HG02610 (cell line): ENCODE measurements around the gene ODAD3.
"Not testable (repeated sequence)": the region's sequence is repeated elsewhere in the genome, so short reads cannot be mapped to it uniquely, and the experiment has no call there.

Experiments used
- ATAC-seq: cut with Tn5 transposase; IDR thresholded peaks from one replicate; pipeline ENCODE4 v1.9.1; 2021; ENCODE audit warnings: mild to moderate bottlenecking, moderate library complexity; ENCODE audit not compliant: unreplicated experiment

The ODAD3 gene

DNA sequence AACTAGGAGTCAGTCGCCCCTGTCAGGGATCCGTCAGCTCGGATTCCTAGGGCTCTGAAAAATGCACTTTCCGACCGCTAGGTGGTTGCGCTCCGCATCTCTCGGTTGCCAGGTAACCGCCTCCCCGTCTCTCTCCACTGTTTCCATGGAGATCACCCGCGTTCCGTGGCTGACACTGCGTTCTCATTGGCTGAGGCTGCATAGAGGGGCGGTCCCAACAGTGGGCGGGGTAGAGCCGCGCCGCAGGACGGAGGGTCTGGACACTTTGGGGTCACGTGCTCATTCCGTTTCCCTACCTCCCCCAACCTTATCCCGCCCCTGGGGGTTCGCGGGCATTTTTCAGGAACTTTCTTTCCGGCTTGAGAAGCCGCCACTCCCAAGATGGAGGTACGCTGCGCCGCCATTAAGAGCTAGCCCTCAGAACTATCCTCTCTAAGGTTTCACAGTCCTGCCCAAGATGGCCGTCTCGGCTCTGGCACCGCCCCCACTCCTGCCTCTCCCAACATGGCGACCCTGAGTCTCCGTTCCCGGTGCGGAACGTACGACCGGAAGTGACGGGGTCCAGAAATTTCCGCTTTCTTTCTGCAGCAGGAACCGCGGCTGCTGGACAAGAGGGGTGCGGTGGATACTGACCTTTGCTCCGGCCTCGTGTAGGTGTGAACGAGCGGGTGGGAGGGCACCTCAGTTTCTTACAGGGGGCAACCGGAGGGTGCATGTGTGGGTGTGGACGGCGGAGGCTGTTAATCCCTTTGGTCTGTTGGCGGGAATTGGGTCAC, at the start of gene ODAD3, which contains the start of gene PRKCSH:
Gene ODAD3 (minus strand): TSS at position 65 of the 776 bp plus-strand sequence. CDS start 105 bp downstream, outside the sequence.
Gene PRKCSH (plus strand): TSS at position 579 of the 776 bp plus-strand sequence. CDS start 483 bp downstream, outside the sequence.
- ATAC-seq, result peak; percentile 91

DNA sequence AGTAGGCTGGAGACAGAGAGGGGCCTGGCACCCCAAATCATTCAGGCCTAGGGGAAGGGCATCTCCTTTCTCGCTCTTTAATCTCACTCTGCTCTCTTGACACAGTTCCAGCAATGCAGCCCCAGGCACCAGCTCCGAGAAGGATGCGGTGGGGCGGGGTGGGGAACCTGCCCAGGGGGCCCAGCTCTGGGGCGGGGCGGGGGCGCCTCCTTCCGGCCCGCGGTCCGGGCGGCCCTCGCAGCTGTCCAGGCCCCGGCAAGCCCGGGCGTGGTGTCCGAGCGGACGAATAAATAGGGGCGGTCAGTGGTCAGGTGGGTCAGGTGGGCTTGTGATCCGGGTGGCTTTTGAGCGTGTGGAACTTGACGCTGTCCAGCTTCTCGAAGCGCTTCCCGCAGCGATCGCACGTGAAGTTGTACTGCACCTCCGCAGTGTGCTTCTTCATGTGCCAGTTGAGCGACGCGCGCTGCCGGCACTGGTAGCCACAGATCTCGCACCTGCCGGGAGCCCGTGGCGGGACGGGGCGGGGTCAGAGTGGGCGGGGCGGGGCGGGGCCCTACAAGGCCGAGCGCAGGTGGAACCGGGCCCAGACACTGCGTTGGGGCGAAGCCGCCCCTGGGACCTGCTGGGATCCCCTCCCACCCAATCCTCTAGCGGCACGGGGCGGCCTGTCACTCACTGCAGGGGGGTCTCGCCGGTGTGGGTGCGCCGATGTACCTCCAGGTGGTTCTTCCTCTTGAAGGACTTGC, 48.6 kb upstream of the ODAD3 start:
- ATAC-seq, result no peak

DNA sequence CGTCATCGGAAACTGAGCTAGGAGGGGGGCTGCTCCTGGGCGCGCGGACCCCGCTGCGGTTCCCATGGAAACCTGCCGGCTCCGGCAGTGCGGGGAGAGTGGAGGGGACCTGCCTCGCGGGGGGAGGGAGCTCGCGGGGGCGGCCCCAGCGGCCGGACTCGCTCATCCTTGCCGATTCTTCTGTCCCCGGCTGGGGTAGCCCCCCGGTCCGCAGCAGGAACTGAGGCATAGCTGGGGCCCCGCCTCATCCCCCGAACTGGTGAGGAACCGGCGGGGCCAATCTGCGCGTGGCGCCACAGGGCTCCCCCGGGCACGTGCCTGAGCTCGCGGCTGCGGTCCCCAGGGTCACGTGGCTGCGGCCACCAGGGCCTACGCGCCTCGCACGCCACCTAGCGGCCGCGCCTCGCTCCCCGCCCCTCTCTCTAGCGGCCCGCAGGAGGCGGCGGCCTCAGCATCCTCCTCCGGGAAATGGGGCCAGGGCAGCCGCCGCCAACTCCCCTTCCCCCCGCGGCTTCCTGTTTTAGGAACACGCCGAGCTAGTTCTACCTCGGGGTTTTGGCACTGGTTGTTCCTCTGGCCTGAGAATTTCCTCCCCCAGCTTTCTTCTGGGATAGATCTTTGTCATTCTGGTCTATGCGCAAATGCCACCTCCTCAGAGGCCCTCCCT, 47.6 kb upstream of the ODAD3 start:
- peak; percentile 54 for ATAC-seq

DNA sequence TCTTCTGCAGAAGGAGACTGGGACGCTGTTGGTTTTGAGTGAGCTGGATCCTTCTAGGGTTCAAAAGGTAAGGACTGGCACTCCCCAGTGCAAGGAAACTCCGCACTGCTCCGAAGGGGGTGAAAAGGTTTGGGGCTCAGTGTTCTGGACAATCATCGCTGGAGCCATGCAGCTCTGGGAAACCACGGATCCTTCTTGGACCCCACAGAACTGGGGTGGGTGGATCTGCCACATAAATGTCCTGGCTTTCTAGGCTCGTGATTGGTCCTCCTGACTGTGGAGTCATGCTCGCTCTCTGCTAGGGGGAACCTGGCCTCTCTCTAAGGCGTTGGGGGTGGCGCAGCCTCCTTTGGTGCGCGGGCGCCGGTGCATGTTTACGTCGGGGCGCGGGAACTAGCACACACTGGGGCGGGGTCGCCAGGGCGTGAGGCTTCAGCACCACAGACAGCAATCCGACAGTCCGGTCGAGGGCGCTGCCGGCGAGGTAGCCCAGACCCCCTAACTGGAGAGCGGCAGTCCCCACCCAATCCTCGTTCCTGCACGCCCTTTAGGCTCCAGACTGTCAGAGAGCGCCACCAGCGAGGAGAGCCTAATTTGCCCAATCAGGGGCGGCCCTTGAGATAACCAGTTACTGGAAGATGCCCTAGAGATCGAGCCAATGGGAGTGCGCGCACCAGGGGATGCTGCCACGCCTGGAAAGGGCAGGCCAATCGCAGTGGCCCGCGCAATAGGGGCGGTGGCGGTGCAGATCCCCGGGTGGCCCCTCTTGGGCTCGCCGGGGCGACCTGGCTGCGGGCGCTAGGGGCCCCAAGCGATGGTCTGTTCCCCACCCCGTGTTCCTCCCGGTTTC, 46.8 kb upstream of the ODAD3 start:
- peak; percentile 46 for ATAC-seq

DNA sequence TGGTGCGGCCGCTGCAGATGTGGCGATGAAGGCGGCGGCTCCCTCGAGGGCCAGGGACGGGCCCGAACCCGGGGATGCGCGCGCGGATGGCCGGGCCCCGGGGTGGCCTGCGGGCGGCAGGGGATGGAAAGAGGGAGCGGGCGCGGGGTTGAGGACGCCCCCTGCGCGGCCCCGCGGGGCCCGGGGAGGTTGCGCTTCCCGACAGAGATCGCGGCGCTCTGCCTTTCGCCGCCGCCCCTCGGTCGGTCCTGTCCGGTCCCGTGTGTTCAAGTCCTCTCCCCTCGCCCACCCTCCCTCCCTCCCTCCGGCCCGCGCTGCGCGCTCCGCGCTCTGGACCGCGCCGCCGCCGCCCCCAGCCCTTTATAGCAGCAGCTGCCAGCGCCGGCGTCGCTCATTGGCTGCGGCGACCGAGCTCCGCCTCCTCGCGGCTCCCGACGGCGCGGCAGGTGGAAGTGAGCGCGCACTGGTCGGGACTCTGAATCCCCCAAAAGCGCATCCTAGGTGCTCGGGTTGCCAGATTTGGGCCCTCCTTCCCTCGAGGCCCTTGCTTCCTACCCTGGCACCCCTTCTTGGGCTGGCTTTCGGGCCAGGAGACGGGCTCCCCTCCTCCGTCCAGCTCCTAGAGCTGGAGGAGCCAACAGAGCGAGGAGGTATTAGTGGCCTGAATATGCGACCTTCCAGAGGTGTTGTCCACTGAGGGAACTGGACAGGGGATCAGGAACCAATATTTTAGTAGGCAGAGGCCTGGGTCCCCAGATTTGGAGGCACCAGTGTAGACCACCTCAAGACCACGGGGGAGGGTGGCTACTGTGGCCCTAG, 46.0 kb upstream of the ODAD3 start, which contains the start of gene ELAVL3:
Gene ELAVL3 (minus strand): TSS at position 332 of the 819 bp plus-strand sequence. CDS start 438 bp downstream, outside the sequence.
- ATAC-seq, result no peak

DNA sequence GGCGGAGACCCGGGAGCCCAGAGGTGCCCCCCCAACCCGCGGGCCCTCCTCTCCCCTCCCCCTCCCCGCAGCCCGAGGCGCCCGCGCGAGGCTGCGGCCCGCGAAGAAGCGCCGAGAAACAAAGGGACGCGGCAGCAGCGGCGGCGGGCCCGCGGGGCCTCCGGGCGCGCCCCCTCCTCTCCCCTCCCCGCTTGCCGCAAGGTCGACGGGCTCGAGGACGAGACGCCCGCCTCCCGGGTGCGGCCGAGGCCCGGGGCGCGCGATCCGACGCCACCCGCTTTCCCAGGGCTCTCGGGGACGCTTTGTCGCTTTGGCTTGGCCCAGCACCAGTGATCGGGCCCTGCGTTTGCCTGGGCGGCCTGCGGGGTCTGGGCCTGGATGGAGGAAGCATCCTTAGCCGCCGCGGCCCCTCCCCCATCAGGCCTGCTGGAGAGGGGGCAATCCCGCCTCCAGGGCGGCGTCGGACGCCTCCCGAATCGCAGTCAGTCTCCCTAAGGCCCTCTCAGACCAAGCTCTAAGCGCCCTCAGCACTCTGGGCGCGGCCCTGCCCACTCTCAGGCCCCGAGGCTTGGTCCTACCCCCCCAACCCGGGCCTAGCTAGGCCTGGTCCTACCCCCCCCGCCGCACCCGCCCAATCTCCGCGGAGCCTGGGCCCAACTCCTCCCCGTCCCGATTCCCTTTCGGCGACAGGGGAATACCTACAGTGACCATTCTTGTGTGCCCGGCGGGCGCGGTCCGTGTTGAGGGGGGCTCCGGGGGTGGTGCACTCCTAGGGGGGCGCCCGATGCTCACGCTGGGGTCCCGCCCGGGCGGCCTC, 45.2 kb upstream of the ODAD3 start:
- no peak for ATAC-seq

DNA sequence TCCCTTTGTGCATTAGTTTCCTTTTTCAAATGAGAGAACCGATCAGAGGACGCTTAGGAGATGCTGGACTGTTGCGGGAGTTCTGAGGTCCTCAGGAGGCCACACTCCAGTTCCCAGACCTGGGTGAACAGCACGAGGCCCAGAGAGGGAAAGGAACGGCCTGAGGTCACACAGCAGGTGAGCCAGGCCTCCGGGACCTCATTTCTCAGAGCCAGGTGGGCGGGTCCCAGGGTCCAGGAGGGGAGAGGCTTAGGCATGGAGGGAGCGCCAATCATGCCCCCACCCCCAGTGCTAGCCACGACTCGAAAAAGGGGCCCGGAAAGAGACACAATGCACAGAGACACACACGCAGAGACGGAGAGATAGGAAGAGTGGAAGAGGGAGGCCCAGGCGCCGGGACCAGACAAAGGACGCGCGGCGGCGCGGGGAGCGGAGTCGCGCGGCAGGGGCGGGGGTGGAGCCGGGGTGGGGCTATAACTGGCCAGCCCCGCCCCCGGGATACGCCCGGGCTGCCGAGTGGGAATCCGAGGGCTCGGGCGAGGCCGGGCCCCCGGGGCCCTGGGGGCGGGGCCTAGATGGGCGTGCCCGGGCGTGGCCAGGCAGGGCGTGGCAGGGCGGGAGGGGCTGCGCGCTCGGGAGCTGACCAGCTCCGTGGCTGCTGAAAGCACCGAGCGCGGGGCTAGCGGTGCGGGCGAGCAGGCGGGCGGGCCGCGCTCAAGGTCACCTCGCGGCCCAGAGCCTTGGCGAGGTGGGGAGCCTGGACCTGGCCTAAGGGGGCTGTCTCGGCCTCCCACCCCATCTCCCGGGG, 44.4 kb upstream of the ODAD3 start:
- no peak for ATAC-seq

DNA sequence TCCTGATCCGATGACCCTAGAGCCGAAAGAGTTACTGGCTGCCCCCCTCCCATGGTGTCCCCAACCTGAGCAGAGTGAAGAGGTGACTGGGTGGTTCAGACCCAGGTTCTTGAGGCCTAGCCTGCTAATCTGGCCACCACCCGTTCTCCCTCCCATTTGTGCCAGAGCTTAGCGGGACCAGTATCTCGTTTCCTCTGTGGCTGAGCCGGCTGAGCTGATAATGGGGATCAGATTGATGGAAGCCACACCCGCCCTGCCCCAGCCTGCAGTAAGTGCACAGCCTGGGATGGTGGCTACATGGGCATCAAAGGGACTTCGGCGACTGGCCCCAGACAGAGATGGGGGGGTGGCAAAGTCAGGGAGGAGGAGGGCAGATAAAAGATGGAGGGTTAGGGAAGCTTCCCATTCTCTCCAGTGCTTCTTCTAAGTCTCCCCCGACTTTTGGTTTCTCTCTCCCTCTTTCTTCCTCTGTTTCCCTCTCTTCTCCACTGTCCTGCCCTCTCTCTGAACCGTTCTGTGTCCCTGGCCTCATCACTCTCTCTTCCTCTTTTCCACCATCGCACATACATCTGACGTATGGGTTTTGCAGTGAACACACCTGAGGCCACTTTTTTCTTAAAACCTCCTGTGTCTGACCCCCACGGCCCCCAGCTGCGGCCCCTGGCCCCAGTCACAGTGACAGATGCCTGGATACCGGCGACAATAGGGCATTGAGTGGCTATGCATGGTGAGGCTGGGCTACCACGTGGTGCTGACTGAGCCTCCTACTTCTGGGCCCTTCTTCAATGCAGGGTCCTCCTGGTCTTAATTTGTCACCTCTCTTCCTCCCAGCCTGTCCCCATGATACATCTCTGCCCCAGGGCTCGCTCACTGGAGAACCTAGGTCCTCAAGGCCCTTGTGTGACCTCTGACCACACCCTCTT, 43.5 kb upstream of the ODAD3 start:
- no peak for ATAC-seq

DNA sequence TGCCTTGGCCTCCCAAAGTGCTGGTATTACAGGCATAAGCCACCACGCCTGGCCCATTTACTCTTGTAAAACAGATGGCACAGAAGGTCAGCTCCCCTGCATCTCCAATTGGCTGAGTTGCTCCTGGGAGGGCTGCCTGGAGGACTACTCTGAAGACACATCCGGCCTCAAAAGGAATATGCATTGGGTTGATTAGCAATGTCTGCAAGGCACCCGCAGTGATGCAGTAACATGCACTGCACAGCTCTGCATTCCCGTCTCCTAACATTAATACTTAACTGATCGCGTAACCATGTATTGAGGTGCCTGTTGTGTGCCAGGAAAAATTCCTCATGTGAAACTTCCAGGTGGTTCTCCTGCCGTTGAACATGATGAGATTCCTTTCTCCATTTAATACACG, 40.9 kb upstream of the ODAD3 start:
- no peak for ATAC-seq

DNA sequence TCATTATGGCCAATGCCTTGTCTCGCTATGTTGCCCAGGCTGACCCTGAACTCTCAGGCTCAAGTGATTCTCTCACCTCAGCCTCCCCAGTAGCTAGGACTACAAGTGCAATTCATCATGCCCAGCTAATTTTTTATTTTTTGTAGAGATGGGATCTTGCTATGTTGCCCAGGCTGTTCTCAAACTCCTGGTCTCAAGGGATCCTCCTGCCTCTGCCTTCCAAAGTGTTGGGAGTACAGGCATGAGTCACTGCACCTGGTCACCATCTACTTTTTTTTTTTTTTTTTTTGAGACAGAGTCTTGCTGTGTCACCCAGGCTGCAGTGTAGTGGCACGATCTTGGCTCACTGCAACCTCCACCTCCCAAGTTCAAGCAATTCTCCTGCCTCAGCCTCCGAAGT, 40.4 kb upstream of the ODAD3 start:
- ATAC-seq, result not testable (repeated sequence)

DNA sequence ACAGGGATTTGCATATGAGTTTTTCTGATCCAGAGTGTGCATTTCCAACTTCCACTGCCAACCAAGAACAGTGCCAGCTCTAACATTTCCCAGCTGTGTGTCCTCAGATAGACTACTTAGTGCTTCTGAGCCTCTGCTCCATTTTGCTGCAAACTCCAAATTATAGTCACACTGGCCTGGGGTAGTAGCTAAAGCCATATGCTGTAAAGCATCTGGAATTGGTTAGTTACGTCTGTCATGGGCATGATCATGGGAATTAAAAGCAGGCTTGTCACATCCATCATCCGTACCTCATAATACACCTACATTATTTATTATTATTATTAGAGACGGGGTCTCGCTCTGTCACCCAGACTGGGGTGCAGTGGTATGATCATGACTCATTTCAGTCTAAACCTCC, 38.8 kb upstream of the ODAD3 start:
- no peak for ATAC-seq

DNA sequence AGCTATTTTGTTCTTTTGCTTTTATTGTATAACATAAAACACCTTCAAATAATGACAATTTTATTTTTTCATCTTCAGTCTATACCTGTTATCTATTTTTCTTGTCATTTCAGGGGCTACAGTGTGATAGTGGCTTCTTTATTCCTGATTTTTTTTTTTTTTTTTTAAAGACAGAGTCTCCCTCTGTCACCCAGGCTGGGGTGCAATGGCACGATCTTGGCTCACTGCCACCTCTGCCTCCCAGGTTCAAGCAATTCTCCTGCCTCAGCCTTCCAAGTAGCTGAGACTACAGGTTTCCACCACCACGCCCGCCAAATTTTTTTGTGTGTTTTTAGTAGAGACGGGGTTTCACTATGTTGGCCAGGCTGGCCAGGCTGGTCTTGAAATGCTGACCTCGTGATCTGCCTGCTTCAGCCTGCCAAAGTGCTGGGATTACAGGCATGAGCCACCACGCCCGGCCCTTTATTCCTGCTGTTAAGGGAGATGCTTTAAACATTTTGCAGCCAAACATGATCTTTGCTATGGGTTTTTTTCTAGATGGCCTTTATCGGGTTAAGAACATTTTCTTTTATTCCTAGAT, 33.4 kb upstream of the ODAD3 start:
- ATAC-seq, result not testable (repeated sequence)

DNA sequence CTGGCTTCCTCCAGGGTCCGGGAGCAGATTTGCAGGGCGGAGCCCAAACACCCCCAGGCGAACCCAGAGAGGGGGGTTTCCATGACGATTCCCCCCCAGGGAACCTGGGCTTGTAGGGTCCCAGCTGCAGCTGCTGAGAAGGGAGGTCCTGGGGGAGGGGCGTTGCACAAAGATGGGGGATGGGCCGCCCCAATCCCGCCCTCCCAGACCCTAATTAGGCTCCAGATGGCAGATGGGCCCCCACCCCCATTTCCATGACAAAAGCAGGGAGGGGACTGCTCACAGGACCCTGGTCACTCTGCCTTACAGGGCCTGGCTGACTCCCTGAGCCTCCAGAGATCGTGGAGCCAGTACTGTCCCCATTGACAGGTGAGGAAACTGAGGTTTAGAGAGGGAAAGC, 30.7 kb upstream of the ODAD3 start:
- ATAC-seq, result no peak

DNA sequence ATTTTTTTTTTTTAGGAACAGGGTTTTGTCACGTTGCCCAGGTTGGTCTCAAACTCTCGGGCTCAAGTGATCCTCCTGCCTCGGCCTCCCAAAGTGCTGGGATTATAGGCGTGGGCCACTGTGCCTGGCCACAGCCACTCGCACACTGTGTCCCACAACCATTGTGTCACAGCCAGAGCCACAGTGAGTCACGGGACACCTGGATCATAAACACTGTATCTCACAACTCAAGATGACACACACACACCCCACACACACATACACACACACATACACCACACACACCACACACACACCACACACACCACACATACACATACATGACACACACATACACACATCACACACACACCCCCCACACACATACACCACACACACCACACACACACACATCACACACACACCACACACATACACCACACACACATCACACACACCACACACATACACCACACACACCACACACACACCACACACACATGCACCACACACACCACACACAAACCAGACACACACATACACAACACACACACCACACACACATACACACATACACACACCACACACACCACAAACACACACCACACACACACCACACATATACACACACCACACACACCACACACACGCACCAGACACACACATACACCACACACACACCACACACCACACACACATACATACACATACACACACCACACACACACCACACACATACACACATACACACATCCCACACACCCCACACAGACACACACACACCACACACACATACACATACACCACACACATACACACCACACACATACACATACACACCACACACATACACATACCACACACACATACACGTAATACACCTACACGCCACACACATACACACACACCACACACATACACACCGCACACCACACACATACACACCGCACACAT, 29.7 kb upstream of the ODAD3 start:
- no peak for ATAC-seq

DNA sequence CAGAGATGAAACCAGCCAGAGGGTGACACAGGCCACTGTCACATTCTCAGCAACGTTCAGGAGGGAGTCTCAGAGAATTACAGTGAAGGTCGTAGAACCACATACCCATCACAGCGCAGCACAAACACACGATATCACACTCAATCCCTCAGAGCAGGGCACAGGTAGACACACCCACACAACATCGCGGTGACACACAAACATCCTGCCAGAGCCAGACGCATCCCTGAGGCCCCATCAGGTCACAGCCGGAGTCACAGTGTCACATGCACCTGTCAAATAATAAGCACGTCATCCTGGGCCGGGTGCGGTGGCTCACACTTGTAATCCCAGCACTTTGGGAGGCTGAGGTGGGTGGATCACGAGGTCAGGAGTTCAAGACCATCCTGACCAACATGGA, 28.5 kb upstream of the ODAD3 start:
- ATAC-seq, result no peak
